HG02938 (cell line): ENCODE measurements around the gene PRKAR1B.

Experiments used
- ATAC-seq: cut with Tn5 transposase; IDR thresholded peaks from one replicate; pipeline ENCODE4 v1.9.1; 2021; ENCODE audit warnings: mild to moderate bottlenecking, moderate library complexity; ENCODE audit not compliant: unreplicated experiment

PRKAR1B gene

GRCh38 chr7:501526-501925 is 225.6 kb downstream of the PRKAR1B start:
- no peak for ATAC-seq

- no peak for ATAC-seq
These were observed 226.3 kb downstream of the PRKAR1B start for GRCh38 chr7:500521-501420.

GRCh38 chr7:499853-500485 is 227.1 kb downstream of the PRKAR1B start:
- ATAC-seq, result no peak
